Measurements from ENCODE around the gene CDH13. TPM values are rescaled to one million over a fixed set of nuclear protein-coding genes. Genes with fewer than 3 reads are reported as not detected.

The CDH13 gene
- total RNA-seq, 1 donor from 2014 or later, result not detected

GRCh38 chr16:83174671-83175070 lies 547.9 kb downstream of the CDH13 start:
- CTCF ChIA-PET, result no interaction called here
- no peak overlapping the region for H3K4me3 Mint-ChIP-seq
- no peak overlapping the region for H3K27ac Mint-ChIP-seq
- TF ChIP-seq, protein P1, sequence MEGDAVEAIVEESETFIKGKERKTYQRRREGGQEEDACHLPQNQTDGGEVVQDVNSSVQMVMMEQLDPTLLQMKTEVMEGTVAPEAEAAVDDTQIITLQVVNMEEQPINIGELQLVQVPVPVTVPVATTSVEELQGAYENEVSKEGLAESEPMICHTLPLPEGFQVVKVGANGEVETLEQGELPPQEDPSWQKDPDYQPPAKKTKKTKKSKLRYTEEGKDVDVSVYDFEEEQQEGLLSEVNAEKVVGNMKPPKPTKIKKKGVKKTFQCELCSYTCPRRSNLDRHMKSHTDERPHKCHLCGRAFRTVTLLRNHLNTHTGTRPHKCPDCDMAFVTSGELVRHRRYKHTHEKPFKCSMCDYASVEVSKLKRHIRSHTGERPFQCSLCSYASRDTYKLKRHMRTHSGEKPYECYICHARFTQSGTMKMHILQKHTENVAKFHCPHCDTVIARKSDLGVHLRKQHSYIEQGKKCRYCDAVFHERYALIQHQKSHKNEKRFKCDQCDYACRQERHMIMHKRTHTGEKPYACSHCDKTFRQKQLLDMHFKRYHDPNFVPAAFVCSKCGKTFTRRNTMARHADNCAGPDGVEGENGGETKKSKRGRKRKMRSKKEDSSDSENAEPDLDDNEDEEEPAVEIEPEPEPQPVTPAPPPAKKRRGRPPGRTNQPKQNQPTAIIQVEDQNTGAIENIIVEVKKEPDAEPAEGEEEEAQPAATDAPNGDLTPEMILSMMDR (IDR thresholded peaks at IDR 0.05), result no peak
- H3K4me1 Mint-ChIP-seq, result no peaks in the 10 kb centered on the region
- no peaks in the 10 kb centered on the region for H3K27me3 Mint-ChIP-seq
- POLR2A ChIA-PET, result no interaction called here
- H3K9me3 Mint-ChIP-seq, result no peaks in the 10 kb centered on the region
- DNase-seq (no peak), ATAC-seq (ENCODE audit: low read depth) (no peak)
- no peaks in the 10 kb centered on the region for H3K36me3 Mint-ChIP-seq (ENCODE audit: low read depth)
- intact Hi-C loops (cut with micrococcal nuclease), result no loop called here

- CTCF ChIA-PET, result no interaction called here
- intact Hi-C loops (cut with micrococcal nuclease), result no loop called here
These were observed 550.0 kb downstream of the CDH13 start for GRCh38 chr16:83176802-83177201.

GRCh38 chr16:83185902-83186301 lies 559.1 kb downstream of the CDH13 start:
- Mint-ChIP-seq H3K36me3 (ENCODE audit: low read depth) (no peaks in the 10 kb centered on the region), H3K27me3 (no peaks in the 10 kb centered on the region)

More at GRCh38 chr16:83176802-83177201, 550.0 kb downstream of the CDH13 start:
- TF ChIP-seq, protein P1 (IDR thresholded peaks at IDR 0.05), result no peak
- no peaks in the 10 kb centered on the region for H3K36me3 Mint-ChIP-seq (ENCODE audit: low read depth)
- ATAC-seq (ENCODE audit: low read depth) (no peak), DNase-seq (no peak)
- H3K4me3 Mint-ChIP-seq, result no peak overlapping the region
- H3K27ac Mint-ChIP-seq, result no peak overlapping the region
- H3K27me3 Mint-ChIP-seq, result no peaks in the 10 kb centered on the region
- no peaks in the 10 kb centered on the region for H3K9me3 Mint-ChIP-seq
- H3K4me1 Mint-ChIP-seq, result no peaks in the 10 kb centered on the region
- POLR2A ChIA-PET, result no interaction called here

DNA sequence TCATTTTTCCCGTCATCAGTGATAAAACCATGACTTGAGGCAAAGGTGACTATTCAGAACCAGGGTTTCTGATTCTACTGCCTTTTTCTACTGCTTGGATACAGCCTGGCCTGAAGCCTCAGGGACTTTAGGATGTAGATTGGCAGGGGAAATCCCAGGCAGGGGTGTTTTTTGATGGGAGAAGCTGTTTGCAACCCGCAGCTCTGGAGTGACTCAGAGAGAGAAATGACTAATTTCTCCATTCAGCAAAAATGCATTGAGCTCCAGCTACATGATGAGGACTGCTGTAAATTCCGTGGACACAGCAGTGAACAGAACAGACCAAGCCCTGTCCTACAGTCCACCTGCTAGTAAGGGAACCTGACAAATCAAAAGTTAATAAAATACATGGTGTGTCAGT lies 560.6 kb downstream of the CDH13 start:
- intact Hi-C loops (cut with micrococcal nuclease), result no loop called here
- TF ChIP-seq, protein P1 (IDR thresholded peaks at IDR 0.05), result no peak
- H3K4me1 Mint-ChIP-seq, result no peaks in the 10 kb centered on the region
- DNase-seq (no peak), ATAC-seq (ENCODE audit: low read depth) (no peak)
- H3K36me3 Mint-ChIP-seq (ENCODE audit: low read depth), result no peaks in the 10 kb centered on the region
- ChIA-PET POLR2A (no interaction called here), CTCF (no interaction called here)
- H3K9me3 Mint-ChIP-seq, result no peaks in the 10 kb centered on the region
- H3K27me3 Mint-ChIP-seq, result no peaks in the 10 kb centered on the region
- no peak overlapping the region for H3K4me3 Mint-ChIP-seq
- no peak overlapping the region for H3K27ac Mint-ChIP-seq

More at GRCh38 chr16:83185902-83186301, 559.1 kb downstream of the CDH13 start:
- CTCF ChIA-PET, result no interaction called here
- H3K9me3 Mint-ChIP-seq, result no peaks in the 10 kb centered on the region
- intact Hi-C loops (cut with micrococcal nuclease), result no loop called here
- H3K4me1 Mint-ChIP-seq, result no peaks in the 10 kb centered on the region
- no peak overlapping the region for H3K27ac Mint-ChIP-seq
- ATAC-seq (ENCODE audit: low read depth), result no peak
- POLR2A ChIA-PET, result no interaction called here
- TF ChIP-seq, protein P1 (IDR thresholded peaks at IDR 0.05), result no peak
- DNase-seq, result no peak
- no peak overlapping the region for H3K4me3 Mint-ChIP-seq

DNA sequence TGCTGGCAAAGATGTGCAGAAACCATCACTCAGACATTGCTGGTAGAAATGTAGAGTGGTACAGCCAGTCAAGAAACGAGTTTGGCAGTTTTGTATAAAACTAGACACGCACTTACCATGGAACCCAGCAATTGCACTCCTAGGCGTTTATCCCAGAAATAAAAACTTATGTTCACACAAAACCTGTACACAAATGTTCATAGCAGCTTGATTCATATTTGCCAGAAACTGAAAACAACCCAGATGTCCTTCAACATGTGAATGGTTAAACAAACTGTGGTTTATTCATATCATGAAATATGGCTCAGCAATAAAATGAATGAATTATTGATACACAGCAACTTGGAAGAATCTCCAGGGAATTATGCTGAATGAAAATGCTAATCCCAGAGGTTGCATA lies 570.0 kb downstream of the CDH13 start:
- CTCF ChIA-PET, result no interaction called here
- Mint-ChIP-seq H3K4me3 (no peak overlapping the region), H3K27ac (no peak overlapping the region), H3K4me1 (no peaks in the 10 kb centered on the region), H3K9me3 (peaks cover 3% of the 10 kb centered on the region), H3K36me3 (ENCODE audit: low read depth) (no peaks in the 10 kb centered on the region), H3K27me3 (no peaks in the 10 kb centered on the region)
- TF ChIP-seq, protein P1 (IDR thresholded peaks at IDR 0.05), result no peak
- ATAC-seq (ENCODE audit: low read depth), result no peak
- intact Hi-C loops (cut with micrococcal nuclease), result no loop called here
- POLR2A ChIA-PET, result no interaction called here
- DNase-seq, result no peak

Measured in activated B cell treated with CpG ODN at 0.5 μM for 24 hours (primary cell).